ENCODE data around the gene ZFHX3. TPM values are rescaled to one million over a fixed set of nuclear protein-coding genes. Genes with fewer than 3 reads are reported as not detected.
A peak's percentile ranks its signal among the peaks of the same experiment; 100 is the strongest.

Gene ZFHX3
- total RNA-seq, 6 experiments from 2014 or later: 14.5 to 25.8 (median 15.8) TPM

DNA sequence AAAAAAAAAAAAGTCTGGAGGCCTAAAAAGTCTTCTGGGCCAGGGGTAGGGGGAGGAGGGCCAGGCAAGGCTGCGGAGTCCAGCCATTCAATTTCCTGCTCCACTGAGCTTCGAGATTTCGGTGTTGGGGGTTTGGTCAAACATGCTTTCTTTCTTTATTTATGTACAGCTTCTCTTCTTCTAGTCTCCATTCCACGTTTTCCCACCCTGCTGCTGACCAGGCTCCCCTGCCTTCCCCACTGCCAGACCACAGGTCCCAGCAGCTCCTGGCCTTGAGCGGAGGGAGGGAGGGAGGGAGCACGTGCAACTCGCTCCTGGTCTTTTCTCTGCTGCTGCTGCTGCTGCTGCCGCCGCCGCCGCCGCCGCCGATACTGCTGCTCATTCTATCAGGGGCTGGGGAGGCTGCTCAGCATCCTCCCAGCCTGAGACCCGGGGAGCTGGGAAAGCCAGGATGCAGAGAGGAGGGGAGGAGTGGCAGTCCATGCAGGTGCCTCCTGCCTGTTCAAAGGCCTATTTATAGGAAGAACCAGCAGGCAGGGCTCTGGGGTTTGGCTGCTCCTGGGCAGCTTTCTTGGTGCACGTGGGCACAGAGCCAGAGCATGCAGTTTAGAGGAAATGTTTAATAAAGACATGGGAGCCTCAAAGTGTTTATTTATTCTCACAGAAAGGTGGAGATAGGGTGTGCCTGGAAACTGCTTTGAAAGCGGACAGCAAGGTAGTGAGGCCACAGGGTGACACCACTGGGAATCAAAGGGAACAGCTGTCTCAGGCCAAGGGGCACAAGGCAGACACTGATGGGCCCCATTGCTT, 23.4 kb upstream of the ZFHX3 start:
- peaks cover 5% of the 10 kb centered on the region; the same call in 1 of the 2 replicates for H3K27me3 Mint-ChIP-seq (ENCODE audit: insufficient read depth)
- TF ChIP-seq, protein P1, sequence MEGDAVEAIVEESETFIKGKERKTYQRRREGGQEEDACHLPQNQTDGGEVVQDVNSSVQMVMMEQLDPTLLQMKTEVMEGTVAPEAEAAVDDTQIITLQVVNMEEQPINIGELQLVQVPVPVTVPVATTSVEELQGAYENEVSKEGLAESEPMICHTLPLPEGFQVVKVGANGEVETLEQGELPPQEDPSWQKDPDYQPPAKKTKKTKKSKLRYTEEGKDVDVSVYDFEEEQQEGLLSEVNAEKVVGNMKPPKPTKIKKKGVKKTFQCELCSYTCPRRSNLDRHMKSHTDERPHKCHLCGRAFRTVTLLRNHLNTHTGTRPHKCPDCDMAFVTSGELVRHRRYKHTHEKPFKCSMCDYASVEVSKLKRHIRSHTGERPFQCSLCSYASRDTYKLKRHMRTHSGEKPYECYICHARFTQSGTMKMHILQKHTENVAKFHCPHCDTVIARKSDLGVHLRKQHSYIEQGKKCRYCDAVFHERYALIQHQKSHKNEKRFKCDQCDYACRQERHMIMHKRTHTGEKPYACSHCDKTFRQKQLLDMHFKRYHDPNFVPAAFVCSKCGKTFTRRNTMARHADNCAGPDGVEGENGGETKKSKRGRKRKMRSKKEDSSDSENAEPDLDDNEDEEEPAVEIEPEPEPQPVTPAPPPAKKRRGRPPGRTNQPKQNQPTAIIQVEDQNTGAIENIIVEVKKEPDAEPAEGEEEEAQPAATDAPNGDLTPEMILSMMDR (IDR thresholded peaks at IDR 0.05): no peak
- H3K4me1 Mint-ChIP-seq (ENCODE audit: low read depth): peaks cover 52% of the 10 kb centered on the region
- H3K9me3 Mint-ChIP-seq: no peaks in the 10 kb centered on the region
- H3K36me3 Mint-ChIP-seq (ENCODE audit: low read depth): no peaks in the 10 kb centered on the region
- DNase-seq: no peak
- H3K27ac Mint-ChIP-seq: peak overlapping the region; percentile 94
- H3K4me3 Mint-ChIP-seq: peak overlapping the region; percentile 87

DNA sequence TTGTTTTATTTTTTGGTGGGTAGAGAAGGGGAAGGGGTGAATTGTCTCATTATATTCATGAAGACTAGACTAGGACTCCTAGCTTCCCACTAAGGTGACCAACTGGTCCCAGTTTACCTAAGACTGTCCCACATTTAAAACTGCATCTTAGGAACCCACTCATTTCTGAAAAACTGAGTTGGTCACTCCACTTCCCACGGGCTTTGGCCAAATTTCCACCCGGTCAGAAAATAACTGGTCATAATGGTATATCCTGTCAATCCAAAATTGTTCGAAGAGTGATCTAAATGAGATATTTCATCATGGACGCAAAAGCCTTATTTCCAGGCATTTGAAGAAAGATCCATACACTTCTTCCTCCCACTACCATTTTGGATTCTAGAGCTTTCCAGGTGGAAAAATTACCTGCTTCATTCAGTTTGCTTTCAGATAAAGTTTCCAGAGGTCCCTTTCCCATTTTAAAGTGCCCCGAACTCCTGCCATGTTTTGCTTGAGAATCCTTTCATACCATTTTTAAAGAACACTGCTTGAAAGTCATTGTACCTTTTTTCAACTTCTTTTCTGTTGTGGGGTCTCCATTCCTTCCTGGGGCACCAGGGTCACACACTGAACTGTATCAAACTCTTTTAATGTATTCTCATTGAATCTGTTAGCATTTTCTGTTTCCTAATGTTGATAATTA, 21.8 kb upstream of the ZFHX3 start:
- Mint-ChIP-seq H3K4me3 (peak overlapping the region; percentile 87; the same call in 1 of the 2 replicates), H3K4me1 (ENCODE audit: low read depth) (peaks cover 66% of the 10 kb centered on the region), H3K36me3 (ENCODE audit: low read depth) (no peaks in the 10 kb centered on the region), H3K9me3 (no peaks in the 10 kb centered on the region), H3K27me3 (ENCODE audit: insufficient read depth) (peaks cover 5% of the 10 kb centered on the region; the same call in 1 of the 2 replicates), H3K27ac (peak overlapping the region; percentile 100)
- TF ChIP-seq, protein P1 (IDR thresholded peaks at IDR 0.05): no peak
- DNase-seq: no peak

DNA sequence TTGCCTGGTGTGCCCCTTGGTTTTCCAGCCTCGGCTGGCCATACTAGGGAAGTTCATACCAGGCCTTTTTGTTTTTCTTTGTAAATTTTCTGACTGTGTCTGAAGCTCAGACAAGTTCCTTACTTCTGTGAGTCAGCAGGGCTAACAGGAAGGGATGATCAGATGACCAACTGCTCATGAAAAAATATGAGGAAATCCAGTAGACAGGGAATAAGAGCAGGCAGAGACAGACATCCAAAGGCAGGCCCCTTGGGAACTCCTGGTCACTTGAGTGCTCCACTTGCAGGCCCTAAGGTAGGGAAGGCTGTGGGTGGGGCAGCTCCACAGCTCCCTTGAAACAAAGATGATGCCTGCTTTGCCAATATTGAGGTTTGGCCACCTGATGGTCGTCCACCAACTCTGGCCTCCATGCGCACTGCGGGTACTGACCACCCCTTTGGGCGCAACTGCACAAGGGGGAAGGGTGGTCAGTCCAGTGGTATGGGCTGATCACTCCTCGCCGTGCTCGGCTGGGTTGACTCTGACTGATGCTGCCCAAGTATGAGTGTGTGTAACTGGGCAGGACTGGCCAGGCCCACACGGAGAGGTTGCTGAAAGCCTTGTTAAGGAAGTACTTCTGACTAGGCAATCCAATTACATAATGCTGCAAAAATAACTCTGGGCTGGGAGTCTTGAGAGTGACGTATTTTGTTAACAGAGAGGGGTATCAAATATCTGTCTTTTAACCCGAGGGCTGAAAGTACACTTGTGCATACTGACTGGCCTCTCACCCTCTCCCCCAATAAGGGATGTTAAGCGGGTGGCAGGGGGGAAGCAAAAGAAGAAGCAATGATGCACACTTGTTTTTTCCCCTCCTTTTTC, 20.8 kb upstream of the ZFHX3 start:
- H3K36me3 Mint-ChIP-seq (ENCODE audit: low read depth): no peaks in the 10 kb centered on the region
- peak; percentile 93 for DNase-seq
- TF ChIP-seq, protein P1 (IDR thresholded peaks at IDR 0.05): no peak; the same call in 1 of the 2 replicates
- H3K27me3 Mint-ChIP-seq (ENCODE audit: insufficient read depth): peaks cover 5% of the 10 kb centered on the region; the same call in 1 of the 2 replicates
- peak overlapping the region; percentile 100 for H3K27ac Mint-ChIP-seq
- H3K4me3 Mint-ChIP-seq: peak overlapping the region; percentile 75
- H3K4me1 Mint-ChIP-seq (ENCODE audit: low read depth): peaks cover 75% of the 10 kb centered on the region
- no peaks in the 10 kb centered on the region for H3K9me3 Mint-ChIP-seq

DNA sequence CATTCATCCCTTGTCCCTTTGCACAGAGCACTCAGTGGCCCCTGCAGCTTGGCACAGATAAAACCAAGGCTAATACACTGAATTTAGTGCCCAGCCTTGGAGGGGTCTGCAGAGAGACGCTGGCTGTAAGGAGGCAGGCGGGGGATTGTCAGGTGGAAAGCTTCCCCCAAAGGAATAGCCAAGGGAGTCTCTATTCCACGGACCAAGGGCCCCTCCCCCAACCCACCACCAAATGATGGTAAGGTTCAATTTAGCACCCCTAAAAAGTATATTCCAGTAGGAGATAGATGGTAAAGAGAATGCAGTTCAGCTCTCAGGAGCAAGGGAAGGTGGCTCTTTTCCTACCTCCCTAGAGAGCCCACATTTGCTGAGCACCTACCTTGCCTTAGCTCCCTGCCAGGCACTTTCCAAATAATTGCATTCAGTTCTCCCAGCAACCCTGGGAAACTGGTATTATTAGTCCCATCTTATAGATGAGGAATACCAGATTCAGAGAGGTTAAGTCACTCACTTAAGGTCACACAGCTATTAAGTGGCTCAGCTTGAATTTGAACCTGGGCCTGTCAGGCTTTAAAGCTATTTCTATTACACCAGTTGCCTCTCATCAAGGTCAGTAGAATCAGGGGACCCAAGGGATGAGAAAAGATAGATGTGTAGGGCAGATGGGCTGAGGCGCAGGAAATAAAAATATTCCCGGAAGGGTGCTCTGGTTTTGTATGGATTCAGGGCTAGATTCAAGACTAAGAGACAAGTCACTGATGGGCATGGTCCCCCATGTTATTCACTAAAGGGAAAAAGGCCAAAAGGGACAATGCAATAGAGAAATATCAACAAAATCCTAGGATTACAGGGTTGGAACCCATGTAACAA, 20.0 kb upstream of the ZFHX3 start:
- TF ChIP-seq, protein P1 (IDR thresholded peaks at IDR 0.05): peak; percentile 36; the same call in 1 of the 2 replicates
- Mint-ChIP-seq H3K27ac (peak overlapping the region; percentile 100), H3K36me3 (ENCODE audit: low read depth) (no peaks in the 10 kb centered on the region), H3K4me3 (peak overlapping the region; percentile 75), H3K27me3 (ENCODE audit: insufficient read depth) (peaks cover 5% of the 10 kb centered on the region; the same call in 1 of the 2 replicates), H3K4me1 (ENCODE audit: low read depth) (peaks cover 82% of the 10 kb centered on the region), H3K9me3 (no peaks in the 10 kb centered on the region)
- DNase-seq: no peak

Measured in HFFc6 (cell line).